HUES6 (cell line): ENCODE results near the gene FOXP4.

Source experiments
- H3K27ac ChIP-seq: 2 replicates; pipeline ENCODE4 v1.7.0; 2013; ENCODE audit warnings: low read depth, mild to moderate bottlenecking, low read length, inconsistent platforms
- H3K27me3 ChIP-seq: 2 replicates; pipeline ENCODE4 v1.6.1; 2013; ENCODE audit warnings: low read length; ENCODE audit not compliant: control insufficient read depth, insufficient read depth
- H3K36me3 ChIP-seq: 2 replicates; pipeline ENCODE4 v1.6.1; 2013; ENCODE audit warnings: low read length; ENCODE audit not compliant: control insufficient read depth, insufficient read depth
- H3K4me1 ChIP-seq: 2 replicates; pipeline ENCODE4 v1.6.1; 2013; ENCODE audit warnings: low read length; ENCODE audit not compliant: control insufficient read depth, insufficient read depth
- H3K4me3 ChIP-seq: 2 replicates; pipeline ENCODE4 v1.5.1; 2013; ENCODE audit warnings: low read depth, low read length
- H3K9ac ChIP-seq: one replicate; pipeline ENCODE4 v1.6.1; 2013; ENCODE audit warnings: mild to moderate bottlenecking, low read length
- H3K9me3 ChIP-seq: 2 replicates; pipeline ENCODE4 v1.6.1; 2013; ENCODE audit warnings: low read depth, low read length; ENCODE audit not compliant: control insufficient read depth, insufficient read depth

Gene FOXP4

GRCh38 chr6:41523915-41524633 lies 22.1 kb upstream of the FOXP4 start:
- H3K36me3 ChIP-seq = no peaks in the 10 kb centered on the region
- H3K4me3 ChIP-seq = no peak overlapping the region
- H3K9me3 ChIP-seq = no peaks in the 10 kb centered on the region
- peaks cover 13% of the 10 kb centered on the region for H3K4me1 ChIP-seq
- no peak overlapping the region for H3K9ac ChIP-seq
- H3K27ac ChIP-seq = no peak overlapping the region
- H3K27me3 ChIP-seq = peaks cover 63% of the 10 kb centered on the region

GRCh38 chr6:41524634-41525011 lies 21.6 kb upstream of the FOXP4 start:
- Histone ChIP-seq H3K27me3 (peaks cover 69% of the 10 kb centered on the region), H3K4me1 (peaks cover 11% of the 10 kb centered on the region), H3K9ac (no peak overlapping the region)

GRCh38 chr6:41527721-41528408 lies 18.3 kb upstream of the FOXP4 start:
- Histone ChIP-seq H3K27ac (no peak overlapping the region), H3K27me3 (peaks cover 86% of the 10 kb centered on the region), H3K9ac (no peak overlapping the region), H3K4me3 (no peak overlapping the region), H3K9me3 (no peaks in the 10 kb centered on the region), H3K4me1 (peaks cover 18% of the 10 kb centered on the region), H3K36me3 (no peaks in the 10 kb centered on the region)

More at GRCh38 chr6:41524634-41525011, 21.6 kb upstream of the FOXP4 start:
- H3K27ac ChIP-seq = no peak overlapping the region
- no peaks in the 10 kb centered on the region for H3K36me3 ChIP-seq
- H3K4me3 ChIP-seq = no peak overlapping the region
- H3K9me3 ChIP-seq = no peaks in the 10 kb centered on the region

- H3K9ac ChIP-seq = no peak overlapping the region
- peaks cover 18% of the 10 kb centered on the region for H3K4me1 ChIP-seq
- H3K27ac ChIP-seq = no peak overlapping the region
- no peak overlapping the region for H3K4me3 ChIP-seq
- peaks cover 83% of the 10 kb centered on the region for H3K27me3 ChIP-seq
- no peaks in the 10 kb centered on the region for H3K36me3 ChIP-seq
- H3K9me3 ChIP-seq = no peaks in the 10 kb centered on the region
Observed at GRCh38 chr6:41528409-41528963, 17.7 kb upstream of the FOXP4 start.

GRCh38 chr6:41529049-41529448 lies 17.1 kb upstream of the FOXP4 start:
- Histone ChIP-seq H3K27ac (no peak overlapping the region), H3K9ac (no peak overlapping the region), H3K36me3 (no peaks in the 10 kb centered on the region), H3K4me3 (no peak overlapping the region), H3K27me3 (peaks cover 80% of the 10 kb centered on the region), H3K4me1 (peaks cover 18% of the 10 kb centered on the region), H3K9me3 (no peaks in the 10 kb centered on the region)

- no peaks in the 10 kb centered on the region for H3K36me3 ChIP-seq
- H3K27ac ChIP-seq = no peak overlapping the region
- H3K9me3 ChIP-seq = no peaks in the 10 kb centered on the region
- peaks cover 80% of the 10 kb centered on the region for H3K27me3 ChIP-seq
- H3K4me3 ChIP-seq = no peak overlapping the region
- H3K9ac ChIP-seq = no peak overlapping the region
- peaks cover 18% of the 10 kb centered on the region for H3K4me1 ChIP-seq
Observed at GRCh38 chr6:41529970-41530369, 16.2 kb upstream of the FOXP4 start.

- Histone ChIP-seq H3K27ac (no peak overlapping the region), H3K4me1 (peaks cover 18% of the 10 kb centered on the region), H3K27me3 (peaks cover 83% of the 10 kb centered on the region), H3K36me3 (no peaks in the 10 kb centered on the region), H3K4me3 (no peak overlapping the region), H3K9me3 (no peaks in the 10 kb centered on the region), H3K9ac (no peak overlapping the region)
Observed at GRCh38 chr6:41530476-41530875, 15.7 kb upstream of the FOXP4 start.

- H3K9ac ChIP-seq = no peak overlapping the region
- H3K27me3 ChIP-seq = peaks cover 89% of the 10 kb centered on the region
- H3K4me1 ChIP-seq = peaks cover 18% of the 10 kb centered on the region
- no peak overlapping the region for H3K27ac ChIP-seq
- no peak overlapping the region for H3K4me3 ChIP-seq
- no peaks in the 10 kb centered on the region for H3K36me3 ChIP-seq
- no peaks in the 10 kb centered on the region for H3K9me3 ChIP-seq
Observed at GRCh38 chr6:41531016-41531415, 15.2 kb upstream of the FOXP4 start.

GRCh38 chr6:41531591-41532582 lies 14.3 kb upstream of the FOXP4 start:
- Histone ChIP-seq H3K4me3 (no peak overlapping the region; the same call in 1 of the 2 replicates), H3K4me1 (peaks cover 20% of the 10 kb centered on the region), H3K27ac (no peak overlapping the region)

GRCh38 chr6:41535766-41536165 lies 10.4 kb upstream of the FOXP4 start:
- Histone ChIP-seq H3K4me3 (no peak overlapping the region), H3K27me3 (peaks cover 88% of the 10 kb centered on the region), H3K36me3 (no peaks in the 10 kb centered on the region), H3K4me1 (peaks cover 22% of the 10 kb centered on the region), H3K9ac (no peak overlapping the region), H3K9me3 (no peaks in the 10 kb centered on the region), H3K27ac (no peak overlapping the region)

More at GRCh38 chr6:41531591-41532582, 14.3 kb upstream of the FOXP4 start:
- Histone ChIP-seq H3K27me3 (peaks cover 88% of the 10 kb centered on the region), H3K9me3 (no peaks in the 10 kb centered on the region), H3K36me3 (no peaks in the 10 kb centered on the region), H3K9ac (no peak overlapping the region)
